Body of pancreas (tissue), 4 donors: ENCODE measurements around the gene FOXP3. TPM values are rescaled to one million over a fixed set of nuclear protein-coding genes. Genes with fewer than 3 reads are reported as not detected.

Experiments used
- ATAC-seq: fragments of 150-250 bp; one replicate; pipeline ENCODE4 v1.9.1; 2016
- DNase-seq, 4 donors: peaks; one replicate each; pipeline ENCODE4 v3.0.0-alpha.2; 2019
- H3K27ac ChIP-seq, 4 donors: fragments of 200-600 bp; sonication (generic); 1 replicate in 3 of 4; 2 replicates in 1 of 4; pipeline versions ENCODE4 v1.5.1 to v1.6.1; 2016 to 2019; ENCODE audit warnings: mild to moderate bottlenecking in 1 of 4, mixed read lengths in 1 of 4, moderate library complexity in 1 of 4
- H3K27me3 ChIP-seq, 2 donors: fragments of 200-600 bp; sonication (generic); one replicate each; pipeline ENCODE4 v1.6.0; 2016; ENCODE audit warnings: mild to moderate bottlenecking in 1 of 2
- H3K36me3 ChIP-seq, 2 donors: fragments of 200-600 bp; sonication (generic); replicated peaks in 1 of 2; 2 replicates each; pipeline ENCODE4 v1.5.1; 2016; ENCODE audit warnings: low read depth in 2 of 2; ENCODE audit not compliant: insufficient read depth in 1 of 2
- H3K4me1 ChIP-seq: fragments of 200-600 bp; sonication (generic); one replicate; pipeline ENCODE4 v1.6.0; 2016
- H3K4me3 ChIP-seq, 2 donors: fragments of 200-600 bp; sonication (generic); 1 replicate in 1 of 2; 2 replicates in 1 of 2; pipeline ENCODE4 v1.5.1; 2016 to 2019
- H3K9me3 ChIP-seq, 3 donors: fragments of 200-600 bp; sonication (generic); 1 replicate in 2 of 3; 2 replicates in 1 of 3; pipeline ENCODE4 v1.5.1; 2016
- POLR2A ChIP-seq, 3 donors: fragments of 450-650 bp; IDR thresholded peaks; one replicate each; pipeline ENCODE4 v1.6.1; 2016; ENCODE audit warnings: antibody characterized with exemption in 3 of 3, mild to moderate bottlenecking in 2 of 3
- WGBS, 2 donors: methylation state at CpG; one replicate each; pipeline ENCODE4 v1.1.5; 2017; 5-methylcytosine and 5-hydroxymethylcytosine counted together
- intact Hi-C: fragments of 100-400 bp; cut with DNase I; formaldehyde crosslinking; loops from one replicate; pipeline ENCODE4 v1.15.1; 2023
- total RNA-seq, 2 donors: library from RNA; depleted of rRNA; stranded (reverse); fragments of >200 nt; gene quantifications; one replicate each; pipeline ENCODE4 v1.1.0, GENCODE V29; 2016
- TF ChIP-seq, protein P1 (sequence below), 7 experiments: fragments of 450-650 bp in 4 of 7; fragments of 200-600 bp in 3 of 7; sonication (generic) in 3 of 7; IDR thresholded peaks; one replicate each; pipeline ENCODE4 v1.5.1; 2016 to 2019; ENCODE audit warnings: antibody characterized with exemption in 7 of 7

Gene FOXP3
- total RNA-seq, 2 donors from 2014 or later: not detected

DNA sequence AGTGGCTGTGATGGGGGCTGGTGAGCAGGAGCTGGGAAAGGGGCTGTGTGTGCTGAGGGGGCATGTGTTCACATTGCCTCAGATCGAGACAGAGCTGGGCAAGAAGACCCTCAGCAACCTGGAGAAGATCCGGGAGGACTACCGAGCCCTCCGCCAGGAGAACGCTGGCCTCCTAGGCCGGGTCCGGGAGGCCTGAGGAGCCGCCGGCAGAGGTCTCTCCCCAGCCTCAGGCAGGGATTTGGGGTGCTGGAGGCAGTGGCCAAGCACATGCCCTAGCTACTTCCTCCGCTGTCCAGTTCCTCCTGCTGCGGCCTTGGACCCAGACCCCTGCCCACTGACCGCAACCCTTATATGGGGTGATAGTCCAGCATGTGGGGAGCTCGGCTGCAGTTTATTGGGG, 14.4 kb downstream of the FOXP3 start:
- H3K36me3 ChIP-seq: no peaks in the 10 kb centered on the region
- H3K4me1 ChIP-seq: no peaks in the 10 kb centered on the region
- no peak for ATAC-seq
- TF ChIP-seq, protein P1, sequence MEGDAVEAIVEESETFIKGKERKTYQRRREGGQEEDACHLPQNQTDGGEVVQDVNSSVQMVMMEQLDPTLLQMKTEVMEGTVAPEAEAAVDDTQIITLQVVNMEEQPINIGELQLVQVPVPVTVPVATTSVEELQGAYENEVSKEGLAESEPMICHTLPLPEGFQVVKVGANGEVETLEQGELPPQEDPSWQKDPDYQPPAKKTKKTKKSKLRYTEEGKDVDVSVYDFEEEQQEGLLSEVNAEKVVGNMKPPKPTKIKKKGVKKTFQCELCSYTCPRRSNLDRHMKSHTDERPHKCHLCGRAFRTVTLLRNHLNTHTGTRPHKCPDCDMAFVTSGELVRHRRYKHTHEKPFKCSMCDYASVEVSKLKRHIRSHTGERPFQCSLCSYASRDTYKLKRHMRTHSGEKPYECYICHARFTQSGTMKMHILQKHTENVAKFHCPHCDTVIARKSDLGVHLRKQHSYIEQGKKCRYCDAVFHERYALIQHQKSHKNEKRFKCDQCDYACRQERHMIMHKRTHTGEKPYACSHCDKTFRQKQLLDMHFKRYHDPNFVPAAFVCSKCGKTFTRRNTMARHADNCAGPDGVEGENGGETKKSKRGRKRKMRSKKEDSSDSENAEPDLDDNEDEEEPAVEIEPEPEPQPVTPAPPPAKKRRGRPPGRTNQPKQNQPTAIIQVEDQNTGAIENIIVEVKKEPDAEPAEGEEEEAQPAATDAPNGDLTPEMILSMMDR (IDR thresholded peaks at IDR 0.05): no peak
- TF ChIP-seq POLR2A (IDR thresholded peaks at IDR 0.05): no peak
- WGBS, 2 donors: 83 to 95% methylated on average over 1 to 9 of the region's 13 CpGs
- H3K9me3 ChIP-seq: no peaks in the 10 kb centered on the region
- no peak overlapping the region for H3K27ac ChIP-seq
- H3K4me3 ChIP-seq: no peak overlapping the region
- H3K27me3 ChIP-seq: no peaks in the 10 kb centered on the region
- intact Hi-C loops: no loop called here
- DNase-seq: no peak

DNA sequence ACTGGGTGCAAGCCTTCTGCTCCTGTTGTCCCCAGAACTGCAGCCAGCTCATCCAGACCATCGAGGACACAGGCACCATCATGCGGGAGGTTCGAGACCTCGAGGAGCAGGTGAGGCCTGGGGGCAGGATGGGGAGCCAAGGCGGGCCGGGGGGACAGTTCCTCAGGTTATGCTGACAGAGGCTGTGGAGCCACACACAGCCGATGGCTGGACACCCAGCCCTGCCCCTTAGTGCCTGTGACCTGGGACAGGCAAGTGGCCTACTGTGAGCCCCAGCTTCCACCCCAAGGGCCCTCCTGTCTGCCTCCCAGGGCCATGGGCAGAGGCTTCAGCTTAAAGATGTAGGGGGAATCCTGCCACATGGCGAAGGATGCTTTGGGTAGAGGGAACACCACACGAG, 14.9 kb downstream of the FOXP3 start:
- ATAC-seq: no peak
- H3K27ac ChIP-seq: no peak overlapping the region
- no peaks in the 10 kb centered on the region for H3K36me3 ChIP-seq
- H3K4me3 ChIP-seq: no peak overlapping the region
- DNase-seq: no peak
- 100% methylated on average over 1 of the region's 9 CpGs; no CpG with 5 or more reads in 1 of the 2 donors for WGBS, 2 donors
- intact Hi-C loops: no loop called here
- H3K27me3 ChIP-seq: no peaks in the 10 kb centered on the region
- H3K4me1 ChIP-seq: no peaks in the 10 kb centered on the region
- TF ChIP-seq, protein P1 (IDR thresholded peaks at IDR 0.05): no peak
- TF ChIP-seq POLR2A (IDR thresholded peaks at IDR 0.05): no peak
- H3K9me3 ChIP-seq: no peaks in the 10 kb centered on the region

DNA sequence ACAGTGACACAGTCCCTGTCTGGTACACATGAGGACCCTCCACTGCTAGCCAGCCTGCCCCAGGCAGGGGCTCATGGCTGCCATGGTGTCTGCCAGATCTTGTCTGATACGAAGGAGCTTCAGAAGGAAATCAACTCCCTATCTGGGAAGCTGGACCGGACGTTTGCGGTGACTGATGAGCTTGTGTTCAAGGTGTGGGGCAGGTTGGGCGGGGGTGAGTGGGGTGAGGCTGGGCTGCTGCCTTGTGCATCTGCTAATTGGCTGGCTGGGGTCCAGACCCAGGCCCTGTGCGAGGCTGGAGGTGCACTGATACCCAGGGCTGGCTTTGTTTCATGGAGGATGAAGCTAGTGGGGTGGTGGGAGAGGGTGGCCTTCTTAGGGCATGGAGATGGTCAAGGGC, 15.4 kb downstream of the FOXP3 start:
- Histone ChIP-seq H3K4me3 (no peak overlapping the region), H3K27me3 (no peaks in the 10 kb centered on the region), H3K4me1 (no peaks in the 10 kb centered on the region), H3K9me3 (no peaks in the 10 kb centered on the region), H3K27ac (no peak overlapping the region), H3K36me3 (no peaks in the 10 kb centered on the region)
- WGBS, 2 donors: 90% methylated on average over 3 of the region's 6 CpGs; no CpG with 5 or more reads in 1 of the 2 donors
- intact Hi-C loops: no loop called here
- TF ChIP-seq, protein P1 (IDR thresholded peaks at IDR 0.05): no peak
- no peak for TF ChIP-seq POLR2A (IDR thresholded peaks at IDR 0.05)
- no peak for DNase-seq
- no peak for ATAC-seq

DNA sequence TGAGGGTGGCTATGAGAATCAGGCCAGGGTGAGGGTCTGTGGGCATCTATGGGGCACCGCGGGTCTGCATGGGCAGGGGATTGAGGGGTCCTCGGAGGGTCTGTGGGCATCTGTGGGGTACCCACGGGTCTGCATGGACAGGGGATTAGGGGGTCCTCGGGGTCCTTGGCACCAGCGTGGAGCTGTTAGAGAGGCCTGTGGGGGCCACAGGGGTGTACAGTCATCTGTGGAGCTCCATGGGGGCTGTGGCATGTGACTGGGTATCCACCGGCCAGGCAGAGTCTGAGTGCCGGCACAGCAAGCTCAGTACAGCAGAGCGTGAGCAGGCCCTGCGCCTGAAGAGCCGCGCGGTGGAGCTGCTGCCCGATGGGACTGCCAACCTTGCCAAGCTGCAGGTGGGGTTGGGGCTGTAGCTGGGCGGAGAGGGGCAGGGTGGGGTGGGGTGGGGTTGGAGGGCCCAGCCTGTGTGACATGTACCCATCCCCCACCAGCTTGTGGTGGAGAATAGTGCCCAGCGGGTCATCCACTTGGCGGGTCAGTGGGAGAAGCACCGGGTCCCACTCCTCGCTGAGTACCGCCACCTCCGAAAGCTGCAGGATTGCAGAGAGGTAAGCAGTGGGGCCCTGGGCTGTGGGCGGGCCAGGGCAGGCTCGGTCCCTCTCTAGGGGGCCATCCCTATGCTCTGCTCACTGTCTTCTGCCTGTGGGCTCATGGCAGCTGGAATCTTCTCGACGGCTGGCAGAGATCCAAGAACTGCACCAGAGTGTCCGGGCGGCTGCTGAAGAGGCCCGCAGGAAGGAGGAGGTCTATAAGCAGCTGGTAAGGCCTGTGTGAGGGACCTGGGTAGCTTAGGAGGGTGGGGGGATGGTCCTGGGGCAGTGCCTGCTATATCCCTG, 16.3 kb downstream of the FOXP3 start:
- 70% methylated on average over 10 of the region's 28 CpGs; no CpG with 5 or more reads in 1 of the 2 donors for WGBS, 2 donors
- Histone ChIP-seq H3K4me3 (no peak overlapping the region), H3K27ac (no peak overlapping the region), H3K36me3 (no peaks in the 10 kb centered on the region), H3K27me3 (no peaks in the 10 kb centered on the region), H3K9me3 (no peaks in the 10 kb centered on the region), H3K4me1 (no peaks in the 10 kb centered on the region)
- ATAC-seq (no peak), DNase-seq (no peak)
- intact Hi-C loops: no loop called here
- TF ChIP-seq POLR2A (IDR thresholded peaks at IDR 0.05): no peak
- TF ChIP-seq, protein P1 (IDR thresholded peaks at IDR 0.05): no peak
